HG03354 (cell line): ENCODE results near the gene SUSD6.
A peak's percentile ranks its signal among the peaks of the same experiment; 100 is the strongest.
"Not testable (repeated sequence)": the region's sequence is repeated elsewhere in the genome, so short reads cannot be mapped to it uniquely, and the experiment has no call there.

Experiments used
- ATAC-seq: cut with Tn5 transposase; IDR thresholded peaks from one replicate; pipeline ENCODE4 v1.9.1; 2021; ENCODE audit warnings: mild to moderate bottlenecking; ENCODE audit not compliant: unreplicated experiment, poor library complexity, severe bottlenecking

The SUSD6 gene

GRCh38 chr14:69587389-69587788 lies 24.0 kb upstream of the SUSD6 start:
- no peak for ATAC-seq

GRCh38 chr14:69591317-69591716 lies 20.1 kb upstream of the SUSD6 start:
- ATAC-seq = no peak

GRCh38 chr14:69593018-69593677 lies 18.2 kb upstream of the SUSD6 start:
- no peak for ATAC-seq

GRCh38 chr14:69594846-69595245 lies 16.6 kb upstream of the SUSD6 start:
- ATAC-seq = no peak

GRCh38 chr14:69595336-69595735 lies 16.1 kb upstream of the SUSD6 start:
- no peak for ATAC-seq

GRCh38 chr14:69599431-69599830 lies 12.0 kb upstream of the SUSD6 start:
- not testable (repeated sequence) for ATAC-seq

GRCh38 chr14:69600304-69600891 lies 11.0 kb upstream of the SUSD6 start:
- ATAC-seq = no peak

GRCh38 chr14:69605738-69606137 lies 5.7 kb upstream of the SUSD6 start:
- ATAC-seq = no peak

- no peak for ATAC-seq
Measured at GRCh38 chr14:69606258-69607184, 4.9 kb upstream of the SUSD6 start.

GRCh38 chr14:69610020-69610873 lies 1.1 kb upstream of the SUSD6 start:
- no peak for ATAC-seq

GRCh38 chr14:69610874-69611171 lies 573 bp upstream of the SUSD6 start:
- no peak for ATAC-seq

- peak; percentile 11 for ATAC-seq
Measured at GRCh38 chr14:69612014-69612782, 802 bp downstream of the SUSD6 start.

GRCh38 chr14:69612783-69613130 lies 1.4 kb downstream of the SUSD6 start:
- no peak for ATAC-seq

- ATAC-seq = no peak
Measured at GRCh38 chr14:69613312-69614073, 2.1 kb downstream of the SUSD6 start.

GRCh38 chr14:69614592-69614991 lies 3.2 kb downstream of the SUSD6 start:
- no peak for ATAC-seq

GRCh38 chr14:69615121-69615495 lies 3.7 kb downstream of the SUSD6 start:
- ATAC-seq = peak; percentile 1

GRCh38 chr14:69615496-69616407 lies 4.4 kb downstream of the SUSD6 start:
- ATAC-seq = peak; percentile 63

- no peak for ATAC-seq
Measured at GRCh38 chr14:69616408-69616773, 5.0 kb downstream of the SUSD6 start.
